ENCODE results near the gene LIG3.

DNA sequence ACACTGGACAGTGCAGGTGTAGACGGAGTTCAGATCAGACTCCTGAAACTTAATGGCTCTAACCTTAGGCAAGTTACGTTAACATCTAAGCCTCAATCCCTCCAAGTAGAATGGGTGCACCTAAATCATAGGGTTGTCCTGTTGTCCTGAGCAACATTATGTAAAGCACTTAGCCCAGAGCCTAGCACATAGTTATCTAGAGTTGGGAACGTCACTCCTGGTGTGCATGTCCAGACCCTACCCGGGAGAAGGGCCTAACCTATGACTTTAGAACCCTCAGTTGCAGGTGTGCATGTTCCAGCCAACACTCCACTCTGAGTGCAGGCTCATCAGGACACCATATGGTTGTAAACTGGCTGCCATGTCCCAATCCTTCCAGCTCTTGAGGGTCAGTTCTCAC is 26.0 kb downstream of the LIG3 start:
- TF ChIP-seq TSHZ2 (CRISPR knock-in tag; IDR thresholded peaks at IDR 0.05): no peak
- no peak for TF ChIP-seq ZFP3 (CRISPR knock-in tag; IDR thresholded peaks at IDR 0.05)
- TF ChIP-seq, protein P1, sequence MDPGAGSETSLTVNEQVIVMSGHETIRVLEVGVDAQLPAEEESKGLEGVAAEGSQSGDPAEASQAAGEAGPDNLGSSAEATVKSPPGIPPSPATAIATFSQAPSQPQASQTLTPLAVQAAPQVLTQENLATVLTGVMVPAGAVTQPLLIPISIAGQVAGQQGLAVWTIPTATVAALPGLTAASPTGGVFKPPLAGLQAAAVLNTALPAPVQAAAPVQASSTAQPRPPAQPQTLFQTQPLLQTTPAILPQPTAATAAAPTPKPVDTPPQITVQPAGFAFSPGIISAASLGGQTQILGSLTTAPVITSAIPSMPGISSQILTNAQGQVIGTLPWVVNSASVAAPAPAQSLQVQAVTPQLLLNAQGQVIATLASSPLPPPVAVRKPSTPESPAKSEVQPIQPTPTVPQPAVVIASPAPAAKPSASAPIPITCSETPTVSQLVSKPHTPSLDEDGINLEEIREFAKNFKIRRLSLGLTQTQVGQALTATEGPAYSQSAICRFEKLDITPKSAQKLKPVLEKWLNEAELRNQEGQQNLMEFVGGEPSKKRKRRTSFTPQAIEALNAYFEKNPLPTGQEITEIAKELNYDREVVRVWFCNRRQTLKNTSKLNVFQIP (CRISPR knock-in tag; IDR thresholded peaks at IDR 0.05; ENCODE audit: borderline replicate concordance, low read depth): no peak
- TF ChIP-seq ZC3H10 (CRISPR knock-in tag; IDR thresholded peaks at IDR 0.05): no peak
- TF ChIP-seq ARNTL (CRISPR knock-in tag; IDR thresholded peaks at IDR 0.05; ENCODE audit: borderline replicate concordance, low read depth): no peak
- no peak for TF ChIP-seq CREB5 (CRISPR knock-in tag; IDR thresholded peaks at IDR 0.05; ENCODE audit: low read depth)
- TF ChIP-seq ZFP30 (CRISPR knock-in tag; IDR thresholded peaks at IDR 0.05): no peak
